Lower leg skin (tissue), 3 donors: ENCODE data around the gene HSPE1.

ENCODE experiments used
- CTCF ChIP-seq, 3 donors: fragments of 450-650 bp; IDR thresholded peaks; one replicate each; pipeline ENCODE4 v1.5.1; 2016; ENCODE audit warnings: antibody characterized with exemption in 3 of 3, mild to moderate bottlenecking in 3 of 3, moderate library complexity in 2 of 3
- POLR2A ChIP-seq, 2 donors: fragments of 450-650 bp; IDR thresholded peaks; one replicate each; pipeline ENCODE4 v1.6.1; 2016 to 2017; ENCODE audit warnings: antibody characterized with exemption in 2 of 2, mild to moderate bottlenecking in 1 of 2, moderate library complexity in 1 of 2

DNA sequence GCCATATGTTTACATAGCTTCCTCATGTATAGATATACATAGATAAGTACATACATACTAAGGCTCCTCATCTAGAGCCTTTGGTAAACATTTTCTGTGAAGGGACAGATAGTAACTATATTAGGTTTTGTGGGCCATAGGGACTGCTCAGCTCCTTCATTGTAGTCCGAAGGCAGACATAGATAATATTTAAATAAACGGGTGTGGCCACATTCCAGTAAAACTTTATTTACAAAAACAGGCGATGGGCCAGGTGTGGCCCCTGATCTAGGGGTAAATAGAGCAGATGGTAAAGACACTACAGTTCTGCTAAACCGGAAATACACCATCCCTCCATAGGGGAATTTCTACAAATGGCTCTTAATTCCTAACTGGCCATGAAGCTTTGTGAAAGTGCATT lies 39.5 kb upstream of the HSPE1 start:
- no peak for TF ChIP-seq CTCF (IDR thresholded peaks at IDR 0.05)
- no peak for TF ChIP-seq POLR2A (IDR thresholded peaks at IDR 0.05)
